ENCODE data around the gene TMEM169. TPM values are rescaled to one million over a fixed set of nuclear protein-coding genes. Genes with fewer than 3 reads are reported as not detected.

The TMEM169 gene
- total RNA-seq, 3 donors from 2014 or later, result 0.29 to 0.76 (median 0.39) TPM

- TF ChIP-seq CTCF (IDR thresholded peaks at IDR 0.05), result no peak
- peaks cover 4% of the 10 kb centered on the region for H3K36me3 ChIP-seq (ENCODE audit: low read depth)
- ATAC-seq, result no peak
- H3K9me3 ChIP-seq, result no peaks in the 10 kb centered on the region
- intact Hi-C loops (cut with DNase I, micrococcal nuclease), result no loop called here
- peaks cover 18% of the 10 kb centered on the region for H3K4me1 ChIP-seq (ENCODE audit: low read depth)
- no peak overlapping the region for H3K4me3 ChIP-seq
- DNase-seq, result no peak
Observed at GRCh38 chr2:216110620-216111019, 28.9 kb downstream of the TMEM169 start.

GRCh38 chr2:216111122-216111521, 29.4 kb downstream of the TMEM169 start:
- H3K36me3 ChIP-seq (ENCODE audit: low read depth), result peaks cover 4% of the 10 kb centered on the region
- TF ChIP-seq CTCF (IDR thresholded peaks at IDR 0.05), result no peak
- H3K4me3 ChIP-seq, result no peak overlapping the region
- ATAC-seq (no peak), DNase-seq (no peak)
- H3K4me1 ChIP-seq (ENCODE audit: low read depth), result peaks cover 19% of the 10 kb centered on the region
- no peaks in the 10 kb centered on the region for H3K9me3 ChIP-seq
- intact Hi-C loops (cut with DNase I, micrococcal nuclease), result no loop called here

- peaks cover 4% of the 10 kb centered on the region for H3K36me3 ChIP-seq (ENCODE audit: low read depth)
- no peak for TF ChIP-seq CTCF (IDR thresholded peaks at IDR 0.05)
- H3K4me3 ChIP-seq, result no peak overlapping the region
- no peak for ATAC-seq
- DNase-seq, result no peak
- intact Hi-C loops (cut with DNase I, micrococcal nuclease), result no loop called here
- no peaks in the 10 kb centered on the region for H3K9me3 ChIP-seq
- peaks cover 19% of the 10 kb centered on the region for H3K4me1 ChIP-seq (ENCODE audit: low read depth)
Observed at GRCh38 chr2:216112926-216113325, 31.2 kb downstream of the TMEM169 start.

- no peaks in the 10 kb centered on the region for H3K9me3 ChIP-seq
- no peak for DNase-seq
- no peak overlapping the region for H3K4me3 ChIP-seq
- intact Hi-C loops (cut with DNase I, micrococcal nuclease), result no loop called here
- no peak for TF ChIP-seq CTCF (IDR thresholded peaks at IDR 0.05)
- peaks cover 4% of the 10 kb centered on the region for H3K36me3 ChIP-seq (ENCODE audit: low read depth)
- H3K4me1 ChIP-seq (ENCODE audit: low read depth), result peaks cover 19% of the 10 kb centered on the region
- no peak for ATAC-seq
Observed at GRCh38 chr2:216113572-216113971, 31.9 kb downstream of the TMEM169 start.

GRCh38 chr2:216114382-216114713, 32.6 kb downstream of the TMEM169 start:
- DNase-seq, result no peak
- intact Hi-C loops (cut with DNase I, micrococcal nuclease), result no loop called here
- Histone ChIP-seq H3K4me3 (no peak overlapping the region), H3K9me3 (no peaks in the 10 kb centered on the region), H3K36me3 (ENCODE audit: low read depth) (no peaks in the 10 kb centered on the region), H3K4me1 (ENCODE audit: low read depth) (peaks cover 19% of the 10 kb centered on the region)
- ATAC-seq, result no peak
- TF ChIP-seq CTCF (IDR thresholded peaks at IDR 0.05), result no peak

Measured in mucosa of descending colon (tissue), 3 donors.